ENCODE measurements around the gene RIOX2. TPM values are rescaled to one million over a fixed set of nuclear protein-coding genes. Genes with fewer than 3 reads are reported as not detected.

The RIOX2 gene
- total RNA-seq, 1 experiment from 2014 or later: 73.9 TPM

- DNase-seq (ENCODE audit: unreplicated experiment): no peak
- Mint-ChIP-seq H3K36me3 (ENCODE audit: insufficient read depth, unreplicated experiment) (peaks cover 24% of the 10 kb centered on the region), H3K27me3 (ENCODE audit: insufficient read depth, unreplicated experiment) (no peaks in the 10 kb centered on the region), H3K4me3 (ENCODE audit: unreplicated experiment) (no peak overlapping the region), H3K27ac (ENCODE audit: low read depth, unreplicated experiment) (peak overlapping the region; percentile 23), H3K4me1 (ENCODE audit: insufficient read depth, unreplicated experiment) (no peaks in the 10 kb centered on the region), H3K9me3 (ENCODE audit: unreplicated experiment) (no peaks in the 10 kb centered on the region)
- POLR2A ChIA-PET: interaction anchor here (0.5 to 0.9 kb wide), 3 partner anchors 13 to 66 kb away, joined by 3 read pairs; no protein-coding TSS in a partner anchor
- no TSS peak for BruUV-seq (replicated peaks)
- CTCF ChIA-PET: no interaction called here
- intact Hi-C loops (cut with micrococcal nuclease): no loop called here
- TF ChIP-seq, protein P1, sequence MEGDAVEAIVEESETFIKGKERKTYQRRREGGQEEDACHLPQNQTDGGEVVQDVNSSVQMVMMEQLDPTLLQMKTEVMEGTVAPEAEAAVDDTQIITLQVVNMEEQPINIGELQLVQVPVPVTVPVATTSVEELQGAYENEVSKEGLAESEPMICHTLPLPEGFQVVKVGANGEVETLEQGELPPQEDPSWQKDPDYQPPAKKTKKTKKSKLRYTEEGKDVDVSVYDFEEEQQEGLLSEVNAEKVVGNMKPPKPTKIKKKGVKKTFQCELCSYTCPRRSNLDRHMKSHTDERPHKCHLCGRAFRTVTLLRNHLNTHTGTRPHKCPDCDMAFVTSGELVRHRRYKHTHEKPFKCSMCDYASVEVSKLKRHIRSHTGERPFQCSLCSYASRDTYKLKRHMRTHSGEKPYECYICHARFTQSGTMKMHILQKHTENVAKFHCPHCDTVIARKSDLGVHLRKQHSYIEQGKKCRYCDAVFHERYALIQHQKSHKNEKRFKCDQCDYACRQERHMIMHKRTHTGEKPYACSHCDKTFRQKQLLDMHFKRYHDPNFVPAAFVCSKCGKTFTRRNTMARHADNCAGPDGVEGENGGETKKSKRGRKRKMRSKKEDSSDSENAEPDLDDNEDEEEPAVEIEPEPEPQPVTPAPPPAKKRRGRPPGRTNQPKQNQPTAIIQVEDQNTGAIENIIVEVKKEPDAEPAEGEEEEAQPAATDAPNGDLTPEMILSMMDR (IDR thresholded peaks at IDR 0.05; ENCODE audit: unreplicated experiment): no peak
These were observed 70.7 kb downstream of the RIOX2 start for GRCh38 chr3:97901313-97902248.

DNA sequence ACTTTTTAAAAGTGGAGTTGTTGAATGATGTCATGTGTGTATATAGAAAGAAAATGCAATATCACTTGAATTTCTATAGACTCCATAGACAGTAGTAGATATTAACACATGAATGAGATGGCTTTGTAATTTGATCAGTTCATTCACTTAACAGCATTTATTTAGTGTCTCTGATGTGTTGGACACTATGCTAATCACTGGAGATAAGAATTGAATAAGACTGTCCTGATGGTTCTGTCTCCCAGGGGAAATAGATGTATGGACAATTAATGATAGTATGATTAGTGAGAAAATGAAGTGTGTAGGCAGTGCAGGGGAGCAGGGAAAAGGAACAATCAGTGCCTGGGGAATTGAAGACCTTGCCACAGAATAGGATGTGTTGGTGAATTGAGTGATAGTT is 72.9 kb downstream of the RIOX2 start:
- intact Hi-C loops (cut with micrococcal nuclease): no loop called here
- POLR2A ChIA-PET: no interaction called here
- no peaks in the 10 kb centered on the region for H3K27me3 Mint-ChIP-seq (ENCODE audit: insufficient read depth, unreplicated experiment)
- TF ChIP-seq, protein P1 (IDR thresholded peaks at IDR 0.05; ENCODE audit: unreplicated experiment): no peak
- no peak overlapping the region for H3K27ac Mint-ChIP-seq (ENCODE audit: low read depth, unreplicated experiment)
- H3K4me3 Mint-ChIP-seq (ENCODE audit: unreplicated experiment): no peak overlapping the region
- no peaks in the 10 kb centered on the region for H3K4me1 Mint-ChIP-seq (ENCODE audit: insufficient read depth, unreplicated experiment)
- H3K36me3 Mint-ChIP-seq (ENCODE audit: insufficient read depth, unreplicated experiment): peaks cover 24% of the 10 kb centered on the region
- CTCF ChIA-PET: no interaction called here
- no TSS peak for BruUV-seq (replicated peaks)
- H3K9me3 Mint-ChIP-seq (ENCODE audit: unreplicated experiment): no peaks in the 10 kb centered on the region
- DNase-seq (ENCODE audit: unreplicated experiment): no peak

- Mint-ChIP-seq H3K36me3 (ENCODE audit: insufficient read depth, unreplicated experiment) (peaks cover 29% of the 10 kb centered on the region), H3K4me1 (ENCODE audit: insufficient read depth, unreplicated experiment) (no peaks in the 10 kb centered on the region), H3K27ac (ENCODE audit: low read depth, unreplicated experiment) (no peak overlapping the region), H3K9me3 (ENCODE audit: unreplicated experiment) (no peaks in the 10 kb centered on the region), H3K27me3 (ENCODE audit: insufficient read depth, unreplicated experiment) (no peaks in the 10 kb centered on the region), H3K4me3 (ENCODE audit: unreplicated experiment) (no peak overlapping the region)
- TF ChIP-seq, protein P1 (IDR thresholded peaks at IDR 0.05; ENCODE audit: unreplicated experiment): no peak
- no TSS peak for BruUV-seq (replicated peaks)
- intact Hi-C loops (cut with micrococcal nuclease): no loop called here
- CTCF ChIA-PET: no interaction called here
- peak; percentile 4 for DNase-seq (ENCODE audit: unreplicated experiment)
- POLR2A ChIA-PET: interaction anchor here (1.4 kb wide), 1 partner anchor 8 kb away, joined by 3 read pairs; no protein-coding TSS in a partner anchor
These were observed 75.7 kb downstream of the RIOX2 start for GRCh38 chr3:97896547-97896946.

DNA sequence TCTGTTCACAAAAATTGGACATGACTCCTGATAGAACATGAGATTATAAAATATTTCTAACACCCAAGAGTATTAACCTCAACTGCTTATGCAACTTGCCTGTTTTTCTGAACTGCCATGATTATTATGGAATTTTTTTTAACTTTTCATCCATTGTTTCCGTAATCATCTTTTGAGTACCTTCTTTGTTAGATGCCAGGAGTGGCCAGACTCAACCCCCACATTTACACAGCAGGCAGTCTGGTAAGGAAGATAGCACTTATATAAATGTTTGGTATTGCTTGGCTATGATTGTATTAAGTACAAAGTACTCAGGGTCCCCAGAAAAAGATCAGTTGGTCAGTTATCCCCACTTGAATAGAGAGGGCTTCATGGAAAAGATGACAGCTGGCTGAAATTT is 76.1 kb downstream of the RIOX2 start:
- TF ChIP-seq, protein P1 (IDR thresholded peaks at IDR 0.05; ENCODE audit: unreplicated experiment): no peak
- ChIA-PET POLR2A (interaction anchor here (0.8 to 1.4 kb wide), 2 partner anchors 8 to 24 kb away, joined by 3 to 4 read pairs; no protein-coding TSS in a partner anchor), CTCF (interaction anchor here (0.6 to 1.6 kb wide), 2 partner anchors 15 to 50 kb away, joined by 3 read pairs; no protein-coding TSS in a partner anchor)
- peaks cover 27% of the 10 kb centered on the region for H3K36me3 Mint-ChIP-seq (ENCODE audit: insufficient read depth, unreplicated experiment)
- no peak overlapping the region for H3K4me3 Mint-ChIP-seq (ENCODE audit: unreplicated experiment)
- H3K4me1 Mint-ChIP-seq (ENCODE audit: insufficient read depth, unreplicated experiment): no peaks in the 10 kb centered on the region
- intact Hi-C loops (cut with micrococcal nuclease): no loop called here
- H3K9me3 Mint-ChIP-seq (ENCODE audit: unreplicated experiment): no peaks in the 10 kb centered on the region
- H3K27ac Mint-ChIP-seq (ENCODE audit: low read depth, unreplicated experiment): no peak overlapping the region
- BruUV-seq (replicated peaks): no TSS peak
- no peaks in the 10 kb centered on the region for H3K27me3 Mint-ChIP-seq (ENCODE audit: insufficient read depth, unreplicated experiment)
- DNase-seq (ENCODE audit: unreplicated experiment): no peak
